Transverse colon (tissue), 3 donors: ENCODE results near the gene PGGHG.

Experiments used
- CTCF ChIP-seq, 5 experiments: fragments of 200-600 bp in 3 of 5; fragments of 450-650 bp in 2 of 5; sonication (generic) in 3 of 5; IDR thresholded peaks; 1 replicate in 2 of 5; 2 replicates in 3 of 5; pipeline ENCODE4 v1.5.1; 2016 to 2017; ENCODE audit warnings: antibody characterized with exemption in 5 of 5, inconsistent platforms in 3 of 5, mild to moderate bottlenecking in 2 of 5, moderate library complexity in 1 of 5
- EP300 ChIP-seq: sonication (generic); formaldehyde crosslinking; IDR thresholded peaks from one replicate; pipeline ENCODE4 v1.6.1; 2017; ENCODE audit warnings: antibody characterized with exemption, low read depth
- POLR2A ChIP-seq: fragments of 450-650 bp; IDR thresholded peaks from one replicate; pipeline ENCODE4 v1.6.1; 2016; ENCODE audit warnings: antibody characterized with exemption, mild to moderate bottlenecking, moderate library complexity

- TF ChIP-seq CTCF (IDR thresholded peaks at IDR 0.05), result no peak
- TF ChIP-seq EP300, result no peak
- peak; percentile 22 for TF ChIP-seq POLR2A
Observed at GRCh38 chr11:316031-316701, 27.2 kb downstream of the PGGHG start.
